GM15510 (cell line): ENCODE data around the gene CASTOR1.

Experiments used
- POLR2A ChIP-seq: IDR thresholded peaks from 3 replicates; pipeline ENCODE4 v1.6.1; 2011; ENCODE audit warnings: borderline replicate concordance; ENCODE audit not compliant: insufficient read length; ENCODE audit errors: extremely low read depth

CASTOR1 gene

GRCh38 chr22:30243661-30244060 lies 45.6 kb downstream of the CASTOR1 start:
- no peak for TF ChIP-seq POLR2A

DNA sequence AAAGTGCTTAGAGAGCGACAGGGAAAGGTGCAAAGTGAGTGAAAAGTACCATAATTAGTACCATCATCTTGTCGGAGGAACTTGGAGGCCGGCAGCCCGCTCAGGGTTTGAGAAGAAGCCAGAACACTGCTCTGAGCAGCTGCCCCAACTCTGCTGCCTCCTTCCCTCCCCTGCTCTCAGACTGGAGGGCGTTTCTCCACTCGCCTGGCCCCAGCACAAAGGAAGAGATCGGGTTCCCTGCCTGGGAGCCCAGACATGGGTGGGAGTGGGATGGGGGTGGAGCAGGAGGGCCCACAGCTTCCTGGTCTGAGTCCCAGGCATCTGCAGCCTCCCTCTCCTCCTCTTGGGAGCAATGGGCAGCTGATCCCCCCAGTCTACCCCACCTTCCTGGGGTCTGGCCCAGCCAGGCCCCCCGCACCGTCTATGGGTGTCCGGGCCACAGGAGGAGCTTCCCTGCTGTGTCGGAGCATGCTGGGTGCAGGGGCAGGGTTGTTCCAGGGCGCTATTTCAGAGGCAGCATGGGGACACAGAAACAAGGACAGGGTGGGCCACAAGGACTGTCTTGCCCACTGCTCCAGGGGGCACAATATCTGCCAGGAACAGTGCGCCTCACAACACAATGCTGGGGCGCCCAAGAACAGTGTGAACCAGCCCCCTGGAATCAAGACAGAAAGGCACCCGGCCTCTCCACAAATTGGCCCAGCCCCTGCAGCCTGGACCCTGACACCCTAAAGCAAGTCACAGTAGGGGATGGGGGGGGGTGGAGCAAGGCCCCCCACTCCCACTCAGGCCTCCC lies 47.5 kb downstream of the CASTOR1 start:
- no peak for TF ChIP-seq POLR2A

DNA sequence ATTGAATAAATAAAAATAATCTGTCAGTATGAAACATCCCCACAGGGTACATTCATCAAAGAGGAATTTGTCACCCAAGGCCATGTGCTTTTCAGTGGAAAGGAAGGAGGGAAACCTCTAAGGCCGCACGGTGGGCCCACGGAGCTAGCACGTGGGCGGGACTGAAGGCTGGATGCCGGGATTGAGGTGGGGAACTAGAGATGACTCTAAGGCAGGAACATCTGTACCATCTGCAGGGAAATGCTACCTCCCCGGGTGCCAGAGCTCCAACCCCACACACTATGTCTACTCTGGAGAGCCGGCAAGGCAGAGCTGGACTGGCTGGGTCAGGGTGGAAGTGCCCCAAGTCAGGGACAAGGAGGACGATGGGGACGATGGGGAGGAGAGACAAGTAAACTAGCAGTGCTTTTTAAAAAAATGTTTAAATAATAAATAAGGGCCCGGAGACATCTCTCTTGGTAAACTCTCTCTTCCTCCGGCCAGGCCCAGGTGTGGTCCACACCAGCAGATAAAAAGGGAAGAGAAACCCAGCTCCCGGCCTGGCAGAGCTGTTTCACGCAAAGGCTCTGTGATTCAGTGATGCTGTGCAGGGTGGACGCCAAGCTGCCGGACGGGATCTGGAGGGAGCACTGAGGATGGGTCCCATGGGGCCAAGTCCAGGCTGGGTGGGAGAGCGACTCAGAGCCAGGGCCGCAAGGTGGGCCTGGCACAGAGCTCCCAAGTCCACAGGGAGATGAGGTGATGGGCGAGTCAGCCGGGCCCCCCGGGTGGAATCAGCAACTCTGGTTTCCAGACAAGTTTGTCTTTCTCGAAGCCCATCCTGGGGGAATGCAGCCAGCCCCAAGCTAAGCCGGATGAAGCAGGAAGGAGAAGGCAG lies 48.5 kb downstream of the CASTOR1 start:
- TF ChIP-seq POLR2A, result no peak

- no peak for TF ChIP-seq POLR2A
Observed at GRCh38 chr22:30239488-30240405, 49.6 kb downstream of the CASTOR1 start.

- no peak for TF ChIP-seq POLR2A
Observed at GRCh38 chr22:30238661-30239487, 50.4 kb downstream of the CASTOR1 start.

DNA sequence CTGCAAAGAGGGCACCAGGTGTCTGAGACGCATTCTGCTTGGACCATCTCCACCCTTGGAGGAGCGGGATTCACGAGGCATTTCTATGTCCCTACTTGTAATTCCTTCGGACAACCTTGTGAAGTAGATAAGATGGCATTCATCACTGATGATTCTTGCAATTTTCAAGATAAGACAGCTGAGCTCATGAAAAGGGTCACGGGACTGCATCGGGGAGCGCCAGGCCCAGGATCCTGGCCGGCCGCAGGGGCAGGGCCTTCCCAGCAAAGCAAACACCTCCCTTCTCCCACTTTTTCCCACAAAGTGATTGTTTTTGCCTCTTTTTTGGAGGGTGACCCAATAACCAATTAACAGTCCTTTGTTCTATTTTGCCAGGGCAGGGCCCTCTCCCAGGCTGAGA lies 51.2 kb downstream of the CASTOR1 start:
- TF ChIP-seq POLR2A, result no peak

DNA sequence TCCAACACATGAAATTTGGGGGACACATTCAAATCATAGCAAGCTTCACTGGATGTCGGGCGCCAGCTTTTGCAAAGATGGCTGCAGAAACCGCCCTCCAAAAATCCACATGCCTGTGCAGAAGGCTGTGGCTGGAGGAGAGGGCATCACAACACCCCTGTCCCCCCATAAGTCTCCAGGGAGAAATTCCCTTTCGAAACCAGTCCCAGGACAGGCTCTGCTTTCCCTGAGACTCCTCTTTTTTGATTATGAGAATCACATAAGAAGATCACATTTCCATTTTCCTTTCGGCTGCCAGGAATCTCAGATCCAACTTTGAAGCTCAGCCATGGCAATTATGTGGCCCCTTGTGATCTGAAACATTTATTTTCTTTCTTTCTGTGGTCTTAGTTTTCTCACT lies 52.4 kb downstream of the CASTOR1 start:
- TF ChIP-seq POLR2A, result no peak

DNA sequence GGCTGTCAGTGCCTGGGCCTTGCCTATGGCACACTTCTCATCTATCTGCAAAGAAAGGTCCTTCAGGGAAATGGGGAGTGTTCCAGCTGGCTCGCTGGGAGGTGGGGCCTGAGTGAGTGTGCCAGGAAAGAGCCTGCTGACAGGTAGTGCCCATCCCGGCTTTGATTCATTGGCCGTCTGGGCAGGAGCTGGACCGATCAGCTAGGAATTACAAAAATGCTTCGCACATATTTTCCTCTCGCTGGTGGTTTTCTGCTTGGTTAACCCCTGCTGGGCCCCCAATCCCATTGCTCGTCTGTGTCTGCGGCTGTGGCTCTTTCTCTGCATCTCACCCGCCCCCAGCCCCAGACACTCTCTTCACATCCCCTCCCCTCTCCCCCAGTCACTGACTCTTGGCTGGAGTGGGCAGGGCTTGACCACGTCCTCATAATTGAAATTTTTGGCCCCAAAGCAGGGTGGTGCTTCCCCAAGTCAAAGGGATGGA lies 53.6 kb downstream of the CASTOR1 start:
- no peak for TF ChIP-seq POLR2A
